ENCODE measurements around the gene C20orf204. TPM values are rescaled to one million over a fixed set of nuclear protein-coding genes. Genes with fewer than 3 reads are reported as not detected.
"Not testable (repeated sequence)": the region's sequence is repeated elsewhere in the genome, so short reads cannot be mapped to it uniquely, and the experiment has no call there.

C20orf204 gene
- total RNA-seq, 2 donors from 2014 or later: 28.6 to 35.6 TPM

DNA sequence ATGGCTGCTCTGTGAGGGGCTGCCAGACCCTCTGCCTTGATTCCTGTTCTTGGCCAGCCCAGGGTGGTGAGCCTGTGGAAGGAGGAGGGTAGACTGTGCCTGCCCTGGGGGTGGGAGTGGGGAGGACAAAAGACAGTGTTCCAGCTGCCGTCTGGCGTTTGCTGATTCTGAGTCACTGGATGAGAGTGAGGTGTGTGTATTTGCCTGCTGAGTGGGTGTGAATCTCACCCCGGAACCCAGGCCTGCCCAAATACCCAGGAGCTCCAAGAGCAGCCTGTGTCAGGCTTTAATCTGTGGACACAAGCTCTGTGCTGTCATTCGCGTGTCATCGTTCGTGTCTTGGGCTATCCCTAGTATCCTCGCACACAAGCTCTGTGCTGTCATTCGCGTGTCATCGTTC lies 50.8 kb downstream of the C20orf204 start:
- peaks cover 0 to 1% of the 10 kb centered on the region in 2 donors for H3K36me3 Mint-ChIP-seq (ENCODE audit: insufficient read depth in 2 of 2)

DNA sequence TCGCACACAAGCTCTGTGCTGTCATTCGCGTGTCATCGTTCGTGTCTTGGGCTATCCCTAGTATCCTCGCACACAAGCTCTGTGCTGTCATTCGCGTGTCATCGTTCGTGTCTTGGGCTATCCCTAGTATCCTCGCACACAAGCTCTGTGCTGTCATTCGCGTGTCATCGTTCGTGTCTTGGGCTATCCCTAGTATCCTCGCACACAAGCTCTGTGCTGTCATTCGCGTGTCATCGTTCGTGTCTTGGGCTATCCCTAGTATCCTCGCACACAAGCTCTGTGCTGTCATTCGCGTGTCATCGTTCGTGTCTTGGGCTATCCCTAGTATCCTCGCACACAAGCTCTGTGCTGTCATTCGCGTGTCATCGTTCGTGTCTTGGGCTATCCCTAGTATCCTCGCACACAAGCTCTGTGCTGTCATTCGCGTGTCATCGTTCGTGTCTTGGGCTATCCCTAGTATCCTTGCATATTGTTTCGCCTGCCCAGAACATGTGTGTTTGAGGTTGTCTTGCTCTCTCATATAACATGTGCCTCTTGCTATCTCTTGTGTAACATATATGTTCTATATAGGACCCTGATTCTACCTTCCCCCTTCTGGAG lies 51.3 kb downstream of the C20orf204 start:
- H3K4me1 Mint-ChIP-seq (ENCODE audit: low read depth): peaks cover 15% of the 10 kb centered on the region

More for the DNA sequence above, 50.8 kb downstream of the C20orf204 start:
- no peak overlapping the region for H3K4me3 Mint-ChIP-seq
- H3K4me1 Mint-ChIP-seq (ENCODE audit: low read depth): peaks cover 21% of the 10 kb centered on the region
- H3K27ac Mint-ChIP-seq: no peak overlapping the region
- ATAC-seq (replicated peaks in 1 of 2) (no peak), DNase-seq (no peak)
- peaks cover 2% of the 10 kb centered on the region in 2 donors for H3K9me3 Mint-ChIP-seq
- peaks cover 6% of the 10 kb centered on the region for H3K27me3 Mint-ChIP-seq (ENCODE audit: low read depth)

DNA sequence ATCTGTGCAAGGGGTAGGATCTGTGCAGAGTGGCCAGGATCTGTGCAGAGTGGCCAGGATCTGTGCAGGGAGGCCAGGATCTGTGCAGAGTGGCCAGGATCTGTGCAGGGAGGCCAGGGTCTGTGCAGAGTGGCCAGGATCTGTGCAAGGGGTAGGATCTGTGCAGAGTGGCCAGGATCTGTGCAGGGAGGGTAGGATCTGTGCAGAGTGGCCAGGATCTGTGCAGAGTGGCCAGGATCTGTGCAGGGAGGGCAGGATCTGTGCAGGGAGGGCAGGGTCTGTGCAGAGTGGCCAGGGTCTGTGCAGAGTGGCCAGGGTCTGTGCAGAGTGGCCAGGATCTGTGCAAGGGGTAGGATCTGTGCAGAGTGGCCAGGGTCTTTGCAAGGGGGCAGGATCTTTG lies 52.6 kb downstream of the C20orf204 start:
- not testable (repeated sequence) for DNase-seq; H3K4me3 Mint-ChIP-seq; H3K27me3 Mint-ChIP-seq (ENCODE audit: low read depth); H3K27ac Mint-ChIP-seq; H3K9me3 Mint-ChIP-seq; H3K36me3 Mint-ChIP-seq (ENCODE audit: insufficient read depth in 2 of 2); ATAC-seq (replicated peaks in 1 of 2); H3K4me1 Mint-ChIP-seq (ENCODE audit: low read depth)

More for the DNA sequence above, 51.3 kb downstream of the C20orf204 start:
- DNase-seq; ATAC-seq (replicated peaks in 1 of 2); H3K4me3 Mint-ChIP-seq; H3K27me3 Mint-ChIP-seq (ENCODE audit: low read depth); H3K36me3 Mint-ChIP-seq (ENCODE audit: insufficient read depth in 2 of 2); H3K9me3 Mint-ChIP-seq; H3K27ac Mint-ChIP-seq: not testable (repeated sequence)

Other genes starting within 250 kb of the C20orf204 start
- gene ZBTB46, start 204.9 kb upstream of the C20orf204 start, total RNA-seq: 1 to 10 TPM; 2.7 to 8.2 TPM
- under 1 TPM in 1 of 2 donors, not detected in 1; 0.22 TPM for gene ABHD16B, start 174.7 kb upstream of the C20orf204 start, total RNA-seq
- gene TPD52L2, start 170.9 kb upstream of the C20orf204 start, total RNA-seq: 10 to 100 TPM; 71.5 to 76.8 TPM
- 10 to 100 TPM; 37.6 to 40.5 TPM for gene DNAJC5, start 141.1 kb upstream of the C20orf204 start, total RNA-seq
- 10 to 100 TPM; 27.9 to 33.1 TPM for gene UCKL1, start 79.8 kb upstream of the C20orf204 start, total RNA-seq
- gene ZNF512B, start 66.3 kb upstream of the C20orf204 start, total RNA-seq: 10 to 100 TPM; 20.0 to 20.6 TPM
- 10 to 100 TPM; 54.6 to 77.0 TPM for gene SAMD10, start 56.5 kb upstream of the C20orf204 start, total RNA-seq
- gene PRPF6, start 55.0 kb upstream of the C20orf204 start, total RNA-seq: 10 to 100 TPM; 77.5 to 95.7 TPM
- gene SOX18, start 13.5 kb downstream of the C20orf204 start, total RNA-seq: under 1 TPM; 0.46 to 0.72 TPM
- gene TCEA2, start 27.0 kb downstream of the C20orf204 start, total RNA-seq: 10 to 100 TPM; 55.5 to 61.6 TPM
- 10 to 100 TPM; 38.1 to 40.0 TPM for gene RGS19, start 43.3 kb downstream of the C20orf204 start, total RNA-seq
- gene OPRL1, start 43.9 kb downstream of the C20orf204 start, total RNA-seq: 1 to 10 TPM; 1.3 to 1.7 TPM
- under 1 TPM in 1 of 2 donors, not detected in 1; 0.29 TPM for gene LKAAEAR1, start 48.2 kb downstream of the C20orf204 start, total RNA-seq
- not detected for gene NPBWR2, start 71.4 kb downstream of the C20orf204 start, total RNA-seq
- under 1 TPM; 0.12 to 0.23 TPM for gene MYT1, start 128.3 kb downstream of the C20orf204 start, total RNA-seq
- 10 to 100 TPM; 52.8 to 67.8 TPM for gene PCMTD2, start 219.6 kb downstream of the C20orf204 start, total RNA-seq

Measured in activated T-cell treated with anti-CD3 and anti-CD28 coated beads, Interleukin-2, amount 50 U/mL, for 72 hours (primary cell).